ENCODE measurements around the gene PEX5. TPM values are rescaled to one million over a fixed set of nuclear protein-coding genes. Genes with fewer than 3 reads are reported as not detected.

PEX5 gene
- total RNA-seq, 1 donor from 2014 or later, result 14.4 TPM

- DNase-seq (ENCODE audit: low read depth), result no peak
- H3K4me3 ChIP-seq (ENCODE audit: low read depth, low read length), result no peak overlapping the region
- no peak for TF ChIP-seq CTCF (conservative IDR thresholded peaks at IDR 0.05; ENCODE audit: low read depth, low read length)
Observed at GRCh38 chr12:7154042-7154441, 35.4 kb upstream of the PEX5 start.

- no peak for DNase-seq (ENCODE audit: low read depth)
- no peak for TF ChIP-seq CTCF (conservative IDR thresholded peaks at IDR 0.05; ENCODE audit: low read depth, low read length)
Observed at GRCh38 chr12:7154901-7155470, 34.5 kb upstream of the PEX5 start.

GRCh38 chr12:7155471-7156034 lies 33.9 kb upstream of the PEX5 start:
- no peak for TF ChIP-seq CTCF (conservative IDR thresholded peaks at IDR 0.05; ENCODE audit: low read depth, low read length)
- no peak for DNase-seq (ENCODE audit: low read depth)
- H3K4me3 ChIP-seq (ENCODE audit: low read depth, low read length), result no peak overlapping the region

More at GRCh38 chr12:7154901-7155470, 34.5 kb upstream of the PEX5 start:
- no peak overlapping the region for H3K4me3 ChIP-seq (ENCODE audit: low read depth, low read length)

GRCh38 chr12:7156259-7157197 lies 33.0 kb upstream of the PEX5 start:
- no peak overlapping the region for H3K4me3 ChIP-seq (ENCODE audit: low read depth, low read length)
- no peak for DNase-seq (ENCODE audit: low read depth)
- TF ChIP-seq CTCF (conservative IDR thresholded peaks at IDR 0.05; ENCODE audit: low read depth, low read length), result no peak

- no peak for TF ChIP-seq CTCF (conservative IDR thresholded peaks at IDR 0.05; ENCODE audit: low read depth, low read length)
- no peak overlapping the region for H3K4me3 ChIP-seq (ENCODE audit: low read depth, low read length)
- DNase-seq (ENCODE audit: low read depth), result no peak
Observed at GRCh38 chr12:7157391-7157790, 32.1 kb upstream of the PEX5 start.

- TF ChIP-seq CTCF (conservative IDR thresholded peaks at IDR 0.05; ENCODE audit: low read depth, low read length), result no peak
- no peak overlapping the region for H3K4me3 ChIP-seq (ENCODE audit: low read depth, low read length)
- no peak for DNase-seq (ENCODE audit: low read depth)
Observed at GRCh38 chr12:7158781-7159609, 30.5 kb upstream of the PEX5 start.

Data from epithelial cell of proximal tubule (primary cell).